SKM-1 (cell line): ENCODE measurements around the gene USP6NL.

ENCODE experiments used
- DNase-seq: peaks from one replicate; lab custom pipeline; 2025; ENCODE audit not compliant: unreplicated experiment; lab: John Stamatoyannopoulos, UW

Gene USP6NL

GRCh38 chr10:11594589-11595394 is 16.7 kb downstream of the USP6NL start:
- no peak for DNase-seq

- no peak for DNase-seq
Measured at GRCh38 chr10:11593612-11594011, 17.8 kb downstream of the USP6NL start.

- DNase-seq: no peak
Measured at GRCh38 chr10:11589738-11590137, 21.7 kb downstream of the USP6NL start.

- no peak for DNase-seq
Measured at GRCh38 chr10:11588873-11589574, 22.4 kb downstream of the USP6NL start.

- DNase-seq: no peak
Measured at GRCh38 chr10:11587722-11588259, 23.7 kb downstream of the USP6NL start.

- no peak for DNase-seq
Measured at GRCh38 chr10:11586170-11586569, 25.3 kb downstream of the USP6NL start.

- no peak for DNase-seq
Measured at GRCh38 chr10:11581213-11581612, 30.2 kb downstream of the USP6NL start.

- no peak for DNase-seq
Measured at GRCh38 chr10:11579885-11580284, 31.6 kb downstream of the USP6NL start.

GRCh38 chr10:11578802-11579255 is 32.6 kb downstream of the USP6NL start:
- DNase-seq: no peak

GRCh38 chr10:11576092-11576809 is 35.2 kb downstream of the USP6NL start:
- no peak for DNase-seq

GRCh38 chr10:11573497-11573896 is 38.0 kb downstream of the USP6NL start:
- DNase-seq: peak; percentile 35

GRCh38 chr10:11570751-11571150 is 40.7 kb downstream of the USP6NL start:
- no peak for DNase-seq

- no peak for DNase-seq
Measured at GRCh38 chr10:11569471-11569870, 42.0 kb downstream of the USP6NL start.

- DNase-seq: no peak
Measured at GRCh38 chr10:11568578-11568977, 42.9 kb downstream of the USP6NL start.

GRCh38 chr10:11564741-11565140 is 46.7 kb downstream of the USP6NL start:
- DNase-seq: no peak

- no peak for DNase-seq
Measured at GRCh38 chr10:11563936-11564335, 47.5 kb downstream of the USP6NL start.

- DNase-seq: no peak
Measured at GRCh38 chr10:11562888-11563287, 48.6 kb downstream of the USP6NL start.

GRCh38 chr10:11560076-11560709 is 51.3 kb downstream of the USP6NL start:
- DNase-seq: peak; percentile 52

GRCh38 chr10:11557967-11558366 is 53.5 kb downstream of the USP6NL start:
- DNase-seq: no peak

GRCh38 chr10:11557513-11557912 is 53.9 kb downstream of the USP6NL start:
- DNase-seq: no peak

- no peak for DNase-seq
Measured at GRCh38 chr10:11555556-11555955, 55.9 kb downstream of the USP6NL start.
